Measurements from ENCODE around the gene RLF.
"Not testable (repeated sequence)": the region's sequence is repeated elsewhere in the genome, so short reads cannot be mapped to it uniquely, and the experiment has no call there.

Gene RLF

GRCh38 chr1:40162753-40163441, 1.7 kb downstream of the RLF start:
- DNase-seq, result no peak

- DNase-seq, result no peak
Measured at GRCh38 chr1:40167317-40167716, 6.1 kb downstream of the RLF start.

DNA sequence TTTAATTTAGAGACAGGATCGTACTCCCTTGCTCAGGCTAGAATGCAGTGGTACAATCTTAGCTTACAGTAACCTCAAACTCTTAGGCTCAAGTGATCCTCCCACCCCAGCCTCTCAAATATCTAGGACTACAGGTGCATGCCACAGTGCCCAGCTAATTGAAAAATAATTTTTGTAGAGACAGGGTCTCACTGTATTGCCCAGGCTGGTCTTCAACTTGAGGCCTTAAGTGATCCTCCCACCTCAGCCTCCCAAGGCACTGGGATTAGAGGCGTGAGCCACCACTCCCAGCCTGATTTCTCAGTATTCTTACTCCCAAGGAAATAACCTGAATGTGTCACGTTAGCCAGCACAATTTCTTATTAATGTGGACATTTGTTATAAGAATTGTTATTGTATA, 9.8 kb downstream of the RLF start:
- no peak for DNase-seq

DNA sequence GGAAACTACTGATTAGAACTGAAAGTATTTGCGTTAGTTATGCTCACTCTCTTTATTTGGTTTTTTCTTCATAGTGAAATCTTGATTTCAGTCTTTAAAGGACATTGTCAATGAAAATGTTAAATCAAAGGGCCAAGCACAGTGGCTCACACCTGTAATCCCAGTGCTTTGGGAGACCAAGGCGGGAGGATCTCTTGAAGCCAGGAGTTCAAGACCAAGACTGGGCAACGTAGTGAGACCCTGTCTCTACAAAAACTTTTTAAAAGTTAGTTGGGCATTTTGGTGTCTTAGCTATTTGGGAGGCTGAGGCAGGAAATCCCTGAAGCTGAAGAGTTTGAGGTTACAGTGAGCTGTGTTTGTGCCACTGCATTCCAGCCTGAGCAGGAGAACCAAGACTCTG, 13.6 kb downstream of the RLF start:
- DNase-seq, result no peak

- not testable (repeated sequence) for DNase-seq
Measured at GRCh38 chr1:40176989-40177388, 15.8 kb downstream of the RLF start.

GRCh38 chr1:40178200-40178599, 17.0 kb downstream of the RLF start:
- no peak for DNase-seq

GRCh38 chr1:40179496-40180089, 18.4 kb downstream of the RLF start:
- no peak for DNase-seq

- no peak for DNase-seq
Measured at GRCh38 chr1:40183055-40183710, 22.0 kb downstream of the RLF start.

DNA sequence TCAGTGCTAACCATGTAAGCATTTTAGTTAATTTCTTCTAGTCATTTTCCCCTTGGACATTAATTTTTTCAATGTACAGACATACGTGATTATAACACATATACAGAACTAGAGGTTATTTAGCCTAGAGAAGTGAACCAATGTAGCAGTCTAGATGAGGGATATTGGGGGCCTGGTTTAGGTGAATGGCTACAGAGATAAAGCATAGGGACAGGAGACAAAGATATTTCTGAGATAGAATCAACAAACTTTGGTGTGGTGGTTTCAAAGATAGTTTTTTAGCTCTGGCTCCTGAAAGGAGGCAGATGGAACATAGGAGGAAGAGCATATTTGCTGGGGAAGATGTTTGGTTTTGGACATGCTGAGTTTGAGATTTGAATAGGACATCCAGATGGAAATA, 23.0 kb downstream of the RLF start:
- no peak for DNase-seq

- no peak for DNase-seq
Measured at GRCh38 chr1:40185951-40186864, 25.0 kb downstream of the RLF start.

- DNase-seq, result no peak
Measured at GRCh38 chr1:40187399-40187798, 26.2 kb downstream of the RLF start.

DNA sequence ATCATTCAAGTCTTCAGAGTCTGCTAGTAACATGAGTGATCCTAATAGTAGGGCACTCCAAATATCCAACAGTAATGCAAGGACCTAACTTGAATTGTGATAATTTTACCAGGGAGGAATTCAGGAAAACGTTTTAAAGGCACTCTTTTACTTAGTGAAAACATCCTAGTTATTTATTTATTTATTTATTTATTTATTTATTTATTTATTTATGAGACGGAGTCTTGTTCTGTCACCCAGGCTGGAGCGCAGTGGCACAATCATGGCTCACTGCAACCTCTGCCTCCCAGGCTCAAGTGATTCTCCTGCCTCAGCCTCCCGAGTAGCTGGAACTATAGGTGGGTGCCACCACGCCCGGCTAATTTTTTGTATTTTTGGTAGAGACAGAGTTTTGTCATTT, 33.5 kb downstream of the RLF start:
- DNase-seq, result not testable (repeated sequence)

GRCh38 chr1:40197656-40198055, 36.5 kb downstream of the RLF start:
- DNase-seq, result no peak

- DNase-seq, result no peak
Measured at GRCh38 chr1:40199126-40199525, 37.9 kb downstream of the RLF start.

DNA sequence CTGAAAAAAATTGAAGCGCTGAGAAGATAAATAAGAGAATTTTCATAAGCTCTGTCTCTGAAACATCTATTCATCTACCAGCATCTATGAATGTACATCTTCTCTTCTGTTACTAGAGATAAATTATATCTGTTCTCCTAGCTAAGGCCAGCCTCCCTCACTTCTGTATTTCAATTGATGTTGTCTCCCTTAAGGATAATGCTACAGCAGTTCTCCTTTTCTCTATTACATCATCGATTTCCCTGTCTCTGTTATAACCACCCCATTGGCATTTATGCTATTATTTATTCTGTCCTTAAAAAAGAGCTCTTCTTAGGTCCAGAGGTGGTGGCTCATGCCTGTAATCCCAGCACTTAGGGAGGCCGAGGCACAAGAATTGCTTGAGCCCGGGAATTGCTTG, 43.7 kb downstream of the RLF start:
- no peak for DNase-seq

DNA sequence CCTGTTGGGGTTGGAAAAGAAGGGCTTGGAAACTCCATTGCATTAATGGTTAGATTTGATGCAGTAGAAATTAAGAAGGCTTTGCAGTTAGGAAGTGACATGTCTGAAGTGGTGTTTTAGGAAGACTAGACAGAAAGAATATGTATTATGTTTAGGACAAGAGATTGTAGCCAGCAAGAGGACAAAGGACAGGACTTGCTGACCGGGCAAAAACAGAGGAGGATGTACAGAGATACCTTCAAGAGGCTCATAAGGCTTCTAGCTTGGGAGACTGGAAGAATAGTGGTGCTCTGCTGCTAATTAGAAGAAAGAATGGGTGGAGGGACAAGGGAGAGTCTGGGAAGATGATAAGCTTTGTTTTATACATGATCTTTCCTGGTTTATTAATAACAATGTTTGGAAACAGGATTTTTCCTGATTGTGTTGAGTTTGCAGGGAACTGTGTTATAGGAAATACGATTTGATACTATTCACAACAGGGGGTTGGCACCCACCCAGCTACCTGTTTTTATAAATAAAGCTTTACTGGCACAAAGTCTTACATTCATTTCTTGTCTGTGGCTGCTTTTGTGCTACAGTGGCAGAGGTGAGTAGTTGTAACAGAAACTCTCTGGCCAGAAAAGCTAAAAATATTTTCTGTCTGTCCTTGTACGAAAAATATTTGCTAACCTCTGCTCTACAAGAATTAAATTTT, 49.5 kb downstream of the RLF start:
- DNase-seq, result no peak

- DNase-seq, result no peak
Measured at GRCh38 chr1:40218333-40218732, 57.1 kb downstream of the RLF start.

DNA sequence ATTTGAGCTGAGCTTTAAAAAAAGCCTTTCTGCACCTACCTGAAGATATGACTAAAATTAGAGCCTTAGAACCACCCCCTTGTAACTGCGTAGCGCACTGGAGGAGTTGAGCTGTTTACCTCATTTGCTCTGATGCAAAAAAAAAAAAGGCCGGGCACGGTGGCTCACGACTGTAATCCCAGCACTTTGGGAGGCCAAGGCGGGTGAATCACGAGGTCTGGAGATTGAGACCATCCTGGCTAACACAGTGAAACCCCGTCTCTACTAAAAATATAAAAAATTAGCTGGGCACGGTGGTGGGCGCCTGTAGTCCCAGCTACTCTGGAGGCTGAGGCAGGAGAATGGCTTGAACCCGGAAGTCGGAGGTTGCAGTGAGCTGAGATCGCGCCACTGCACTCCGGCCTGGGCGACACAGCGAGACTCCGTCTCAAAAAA, 60.3 kb downstream of the RLF start:
- not testable (repeated sequence) for DNase-seq

DNA sequence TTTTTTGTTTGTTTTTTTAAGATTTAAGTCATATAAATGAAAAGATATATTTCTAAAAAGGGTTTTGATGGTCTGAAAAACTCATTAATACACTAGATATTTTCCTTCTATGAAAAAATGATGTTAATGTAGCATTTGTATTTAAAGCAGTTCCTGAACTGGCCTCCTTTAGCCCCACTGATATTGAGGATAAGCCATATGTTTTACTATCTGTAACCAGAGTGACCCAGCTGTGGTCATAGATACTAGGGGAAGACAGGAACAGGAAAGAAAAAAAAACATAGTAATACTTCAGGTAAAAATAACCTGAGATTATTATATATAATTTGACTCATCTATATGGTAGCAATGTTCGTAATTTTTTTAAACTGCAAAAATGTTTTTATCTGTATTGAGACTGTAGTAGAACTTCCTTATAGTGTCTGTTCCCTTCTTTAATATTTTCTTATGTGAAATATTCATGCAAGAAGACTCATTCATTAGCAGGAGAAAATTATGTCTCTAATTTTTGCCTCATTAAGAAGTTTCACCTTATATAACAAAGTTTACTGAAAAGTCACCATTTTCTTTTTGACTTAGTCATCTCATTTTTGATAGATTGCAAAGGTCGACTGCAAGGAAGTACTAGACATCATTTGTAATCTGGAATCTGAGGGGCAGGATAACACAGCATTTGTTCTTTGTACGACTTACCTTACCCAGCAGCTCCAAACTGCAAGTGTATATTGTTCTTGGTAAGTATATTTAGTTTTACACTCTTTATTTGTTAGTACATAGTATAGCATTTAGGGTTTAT, 61.0 kb downstream of the RLF start:
- no peak for DNase-seq

- no peak for DNase-seq
Measured at GRCh38 chr1:40224040-40224439, 62.9 kb downstream of the RLF start.

DNA sequence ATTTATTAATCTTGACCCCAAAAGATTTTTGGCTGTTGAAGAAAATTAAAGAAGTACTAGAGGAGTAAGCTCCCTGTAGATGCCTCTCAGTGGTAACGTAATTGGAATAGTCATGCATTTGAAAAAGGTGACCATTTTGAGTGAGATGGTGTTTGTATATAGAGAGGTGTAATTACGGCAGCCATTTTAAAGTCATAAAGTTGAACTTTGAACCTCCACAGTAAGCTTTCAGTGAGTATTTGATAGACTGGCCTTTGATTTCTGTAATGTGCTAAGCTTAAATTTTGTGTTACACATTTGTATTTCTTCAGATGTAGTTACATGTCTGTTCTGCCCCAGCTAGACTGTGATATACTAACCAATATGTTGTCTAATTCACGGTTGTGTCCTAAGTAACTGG, 65.0 kb downstream of the RLF start:
- DNase-seq, result no peak

- DNase-seq, result no peak
Measured at GRCh38 chr1:40232444-40232843, 71.3 kb downstream of the RLF start.

All from NCI-H2107 (cell line).